ENCODE data around the gene ARPP21.

GRCh38 chr3:35645189-35645588, 5.9 kb downstream of the ARPP21 start:
- no peak for TF ChIP-seq CTCF (optimal IDR thresholded peaks at IDR 0.05 in 1 of 3, IDR thresholded peaks at IDR 0.05 in 1 of 3, conservative IDR thresholded peaks at IDR 0.05 in 1 of 3; ENCODE audit: extremely low read depth in 1 of 3, insufficient read depth in 2 of 3, low read length in 3 of 3)
- no peak for TF ChIP-seq EZH2 (IDR thresholded peaks at IDR 0.05; ENCODE audit: low read length)
